Measurements from ENCODE around the gene SPRED1. TPM values are rescaled to one million over a fixed set of nuclear protein-coding genes. Genes with fewer than 3 reads are reported as not detected.

SPRED1 gene
- total and polyA plus RNA-seq, 9 of the 15 experiments (the other 6 are each of a cell fraction or from before 2014, with no cell fraction given) = 2.8 to 17.4 (median 7.9) TPM

DNA sequence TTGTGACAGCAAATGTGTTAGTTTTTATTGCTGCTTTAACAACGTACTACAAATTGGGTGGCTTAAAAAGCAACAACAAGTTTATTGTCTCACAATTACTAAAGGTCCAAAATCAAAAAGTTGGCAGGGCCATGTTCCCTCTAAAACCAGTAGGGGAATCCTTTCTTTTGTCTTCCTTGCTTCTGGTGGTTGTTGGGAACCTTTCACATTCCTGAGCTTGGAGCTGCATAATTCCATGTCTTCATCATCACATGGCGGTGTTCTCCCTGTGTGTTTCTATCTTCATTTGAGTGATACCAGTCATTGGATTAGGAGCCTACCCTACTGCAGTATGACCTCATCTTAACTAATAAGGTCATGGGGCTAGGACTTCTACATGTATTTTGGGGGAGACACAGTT lies 7.4 kb downstream of the SPRED1 start:
- peaks cover 100% of the 10 kb centered on the region for H3K79me2 ChIP-seq (ENCODE audit: control insufficient read depth, insufficient read depth, low read length)
- in situ Hi-C loops (cut with MboI) = no loop called here
- FAIRE-seq = no peak
- no peak overlapping the region for H3K4me2 ChIP-seq (ENCODE audit: insufficient read depth, low read length)
- no TSS peak for BruUV-seq (replicated peaks)
- no peak overlapping the region for H3K27ac ChIP-seq (ENCODE audit: extremely low read depth, low read depth, low read length)
- ATAC-seq = no peak
- no peak overlapping the region for H2AFZ ChIP-seq (ENCODE audit: low read depth, low read length)
- no peak for DNase-seq (ENCODE audit: extremely low read depth in 1 of 4, low spot score in 3 of 4)
- no peak for TF ChIP-seq ARID2 (IDR thresholded peaks at IDR 0.05)
- no peak for TF ChIP-seq IRF1 (CRISPR knock-in tag; IDR thresholded peaks at IDR 0.05; ENCODE audit: borderline replicate concordance)
- H3K36me3 ChIP-seq (ENCODE audit: control insufficient read depth, insufficient read depth, low read length) = no peaks in the 10 kb centered on the region
- no peak overlapping the region for H3K9ac ChIP-seq (ENCODE audit: insufficient read depth in 1 of 2, low read depth in 2 of 2, low read length in 2 of 2)
- no peak overlapping the region for H3K4me3 ChIP-seq
- no peaks in the 10 kb centered on the region; the same call in 1 of the 2 replicates for H3K9me3 ChIP-seq (replicated peaks; ENCODE audit: control insufficient read depth, insufficient read depth, low read depth, low read length)
- POLR2A ChIA-PET = no interaction called here
- CTCF ChIA-PET (ENCODE audit: low intra/inter-chr PET ratio) = no interaction called here
- no peaks in the 10 kb centered on the region for H4K20me1 ChIP-seq (replicated peaks; ENCODE audit: control insufficient read depth, insufficient read depth, low read length)
- no peaks in the 10 kb centered on the region for H3K9me1 ChIP-seq (ENCODE audit: control insufficient read depth, insufficient read depth, low read length)
- 82% methylated on average over 2 of the region's 2 CpGs for WGBS (ENCODE audit: insufficient coverage, low coverage, missing lambda C conversion rate)
- H3K4me1 ChIP-seq (replicated peaks in 1 of 2; ENCODE audit: control insufficient read depth in 2 of 2, insufficient read depth in 2 of 2, low read length in 2 of 2) = peaks cover 0 to 10% of the 10 kb centered on the region in 2 experiments; a peak in 4 of 5 replicates
- H3K27me3 ChIP-seq (ENCODE audit: control insufficient read depth in 2 of 2, insufficient read depth in 2 of 2, low read length in 2 of 2) = no peaks in the 10 kb centered on the region
- intact Hi-C loops (cut with micrococcal nuclease) = no loop called here

DNA sequence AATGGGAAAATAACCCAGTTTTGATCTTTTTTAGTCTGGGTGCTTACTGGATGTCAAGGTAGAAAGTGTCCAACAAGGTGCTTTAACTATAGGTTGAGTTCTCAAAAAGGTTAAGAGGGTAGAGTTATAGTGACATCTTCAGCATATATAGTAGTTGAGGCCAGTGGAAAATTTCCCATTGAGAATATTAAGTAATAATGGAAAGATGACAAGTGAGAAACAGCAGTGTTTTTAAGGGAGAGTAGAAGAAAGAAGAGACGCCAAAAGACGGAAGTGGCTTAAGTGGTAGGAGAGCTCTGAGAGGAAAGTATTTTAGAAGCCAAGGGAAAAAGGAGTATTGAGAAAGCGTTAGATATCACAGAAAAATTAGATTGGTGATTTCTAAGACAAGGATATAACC lies 10.6 kb downstream of the SPRED1 start:
- H3K9me1 ChIP-seq (ENCODE audit: control insufficient read depth, insufficient read depth, low read length) = no peaks in the 10 kb centered on the region
- WGBS (ENCODE audit: insufficient coverage, low coverage, missing lambda C conversion rate) = 100% methylated on average over 3 of the region's 3 CpGs

More for the DNA sequence above, 10.6 kb downstream of the SPRED1 start:
- ChIA-PET CTCF (ENCODE audit: low intra/inter-chr PET ratio) (no interaction called here), POLR2A (interaction anchor here (0.6 to 2.8 kb wide), 5 partner anchors 10 to 57 kb away, joined by 3 to 17 read pairs (median 3); partner anchors contain the start of gene SPRED1)
- in situ Hi-C loops (cut with MboI) (no loop called here), intact Hi-C loops (cut with micrococcal nuclease) (no loop called here)
- Histone ChIP-seq H3K4me2 (ENCODE audit: insufficient read depth, low read length) (no peak overlapping the region), H3K27me3 (ENCODE audit: control insufficient read depth in 2 of 2, insufficient read depth in 2 of 2, low read length in 2 of 2) (no peaks in the 10 kb centered on the region), H2AFZ (ENCODE audit: low read depth, low read length) (no peak overlapping the region), H3K36me3 (ENCODE audit: control insufficient read depth, insufficient read depth, low read length) (peaks cover 3% of the 10 kb centered on the region; the same call in 1 of the 3 replicates), H3K79me2 (ENCODE audit: control insufficient read depth, insufficient read depth, low read length) (peaks cover 100% of the 10 kb centered on the region), H3K4me1 (replicated peaks in 1 of 2; ENCODE audit: control insufficient read depth in 2 of 2, insufficient read depth in 2 of 2, low read length in 2 of 2) (no peaks in the 10 kb centered on the region; a peak in 2 of 5 replicates), H3K4me3 (no peak overlapping the region), H3K27ac (ENCODE audit: extremely low read depth, low read depth, low read length) (no peak overlapping the region), H3K9me3 (replicated peaks; ENCODE audit: control insufficient read depth, insufficient read depth, low read depth, low read length) (no peaks in the 10 kb centered on the region; the same call in 1 of the 2 replicates), H4K20me1 (replicated peaks; ENCODE audit: control insufficient read depth, insufficient read depth, low read length) (no peaks in the 10 kb centered on the region), H3K9ac (ENCODE audit: insufficient read depth in 1 of 2, low read depth in 2 of 2, low read length in 2 of 2) (no peak overlapping the region)
- no peak for DNase-seq (ENCODE audit: extremely low read depth in 1 of 4, low spot score in 3 of 4)
- FAIRE-seq = no peak
- ATAC-seq = no peak
- no peak for TF ChIP-seq ZNF398 (CRISPR knock-in tag; IDR thresholded peaks at IDR 0.05)
- no peak for TF ChIP-seq CUX1 (CRISPR knock-in tag; IDR thresholded peaks at IDR 0.05)
- BruUV-seq (replicated peaks) = no TSS peak
